K562 (cell line): Measurements from ENCODE around the gene PSMD2. TPM values are rescaled to one million over a fixed set of nuclear protein-coding genes. Genes with fewer than 3 reads are reported as not detected.

ENCODE experiments used
- ATF6 ChIP-seq: sonication (generic); formaldehyde crosslinking; IDR thresholded peaks from 2 replicates; pipeline ENCODE4 v1.4.0; 2020; ENCODE audit warnings: mild to moderate bottlenecking, missing genetic modification reagents
- BHLHE40 ChIP-seq: IDR thresholded peaks from 2 replicates; pipeline ENCODE4 v1.6.1; 2011; ENCODE audit warnings: low read length, improper control_type of control experiment
- CBFA2T2 ChIP-seq: fragments of 450-650 bp; conservative IDR thresholded peaks from 2 replicates; pipeline ENCODE4 v1.6.1; 2017; ENCODE audit warnings: mild to moderate bottlenecking
- CEBPG ChIP-seq, 3 experiments: fragments of 200-800 bp in 1 of 3; sonication (Bioruptor generic) in 1 of 3; sonication (generic) in 1 of 3; formaldehyde crosslinking in 1 of 3; IDR thresholded peaks in 2 of 3; conservative IDR thresholded peaks in 1 of 3; 2 replicates each; pipeline versions ENCODE4 v1.6.1 to v1.8.0; 2016 to 2022; ENCODE audit warnings: missing compliant biosample characterization in 2 of 3, missing genetic modification characterization in 2 of 3, mild to moderate bottlenecking in 1 of 3, missing genetic modification reagents in 1 of 3
- CREB3L1 ChIP-seq: fragments of 450-650 bp; IDR thresholded peaks from 2 replicates; pipeline ENCODE4 v1.6.1; 2014; ENCODE audit warnings: low read depth, mild to moderate bottlenecking, moderate library complexity, borderline replicate concordance
- CSDE1 ChIP-seq, 2 experiments: fragments of 450-650 bp; IDR thresholded peaks; 2 replicates each; pipeline ENCODE4 v1.6.1; 2016; ENCODE audit warnings: mild to moderate bottlenecking in 1 of 2
- CTBP1 ChIP-seq: fragments of 450-650 bp; IDR thresholded peaks from 2 replicates; pipeline ENCODE4 v1.6.1; 2016; ENCODE audit warnings: borderline replicate concordance
- ERF ChIP-seq: fragments of 450-650 bp; formaldehyde crosslinking; IDR thresholded peaks from 2 replicates; pipeline ENCODE4 v1.4.0; 2020; ENCODE audit warnings: mild to moderate bottlenecking, mixed read lengths
- GTF2A2 ChIP-seq: IDR thresholded peaks from 2 replicates; pipeline ENCODE4 v1.6.1; 2016; ENCODE audit warnings: mild to moderate bottlenecking, missing genetic modification characterization, missing compliant biosample characterization
- MBD2 ChIP-seq: sonication (generic); IDR thresholded peaks from 2 replicates; pipeline ENCODE4 v1.6.1; 2016; ENCODE audit warnings: low read depth, borderline replicate concordance
- MED1 ChIP-seq: sonication (generic); formaldehyde crosslinking; IDR thresholded peaks from 2 replicates; pipeline ENCODE4 v1.8.1; 2023; ENCODE audit warnings: missing genetic modification reagents, borderline replicate concordance
- NCOA2 ChIP-seq, 2 experiments: fragments of 450-650 bp; IDR thresholded peaks; 2 replicates each; pipeline ENCODE4 v1.6.1; 2018; ENCODE audit warnings: mild to moderate bottlenecking in 2 of 2, moderate library complexity in 1 of 2; ENCODE audit not compliant: partially characterized antibody in 2 of 2
- SMARCA5 ChIP-seq: fragments of 450-650 bp; IDR thresholded peaks from 2 replicates; pipeline ENCODE4 v1.6.1; 2016
- TRIM24 ChIP-seq, 2 experiments: fragments of 450-650 bp; IDR thresholded peaks; 2 replicates each; pipeline ENCODE4 v1.6.1; 2016
- U2AF1 ChIP-seq: fragments of 200-400 bp; formaldehyde crosslinking; optimal IDR thresholded peaks from 2 replicates; pipeline ENCODE3; 2017; ENCODE audit warnings: mild to moderate bottlenecking, low read depth, low read length, moderate library complexity
- ZNF121 ChIP-seq: sonication (generic); formaldehyde crosslinking; conservative IDR thresholded peaks from 2 replicates; pipeline ENCODE4 v1.8.0; 2022; ENCODE audit warnings: missing genetic modification reagents
- ZNF384 ChIP-seq: IDR thresholded peaks from 2 replicates; pipeline ENCODE4 v1.6.1; 2012; ENCODE audit warnings: low read depth, low read length, improper control_type of control experiment
- ZSCAN29 ChIP-seq: fragments of 450-650 bp; IDR thresholded peaks from 2 replicates; pipeline ENCODE4 v1.6.1; 2017
- polyA plus RNA-seq, 8 experiments: library from polyadenylated mRNA; depleted of rRNA in 4 of 8; stranded (reverse) in 5 of 8; unstranded in 3 of 8; fragments of >200 nt; fragmentation: Nextera tagmentation in 2 of 8; fragmentation: Illumina TruSeq in 1 of 8; extraction: Ambion mirVana in 2 of 8; extraction: Trizol in 1 of 8; gene quantifications; 2 replicates each; pipeline versions ENCODE4 v1.2.1 to v1.2.3, GENCODE V29; 2011 to 2014; ENCODE audit warnings: inconsistent platforms in 1 of 8, missing spikeins in 1 of 8
- total RNA-seq, 7 experiments: library from RNA; depleted of rRNA in 6 of 7; stranded (reverse); fragments of >200 nt in 6 of 7; fragmentation: Illumina TruSeq in 2 of 7; extraction: Trizol in 2 of 7; gene quantifications; 2 replicates each; pipeline versions ENCODE4 v1.2.1 to v1.2.3, GENCODE V29; 2011 to 2021; ENCODE audit warnings: low replicate concordance in 1 of 7
- TF ChIP-seq, protein P1 (sequence below): fragments of 450-650 bp; formaldehyde crosslinking; conservative IDR thresholded peaks from 2 replicates; pipeline ENCODE4 v1.4.0; 2022; ENCODE audit warnings: mild to moderate bottlenecking, missing genetic modification characterization
- TF ChIP-seq, protein P2 (sequence below), 3 experiments: fragments of 200-800 bp in 1 of 3; fragments of 250-450 bp in 1 of 3; fragments of 450-650 bp in 1 of 3; sonication (Bioruptor Pico) in 1 of 3; sonication (Bioruptor generic) in 1 of 3; formaldehyde crosslinking in 1 of 3; IDR thresholded peaks; 2 replicates each; pipeline versions ENCODE4 v1.6.1 to v1.8.0; 2016 to 2022; ENCODE audit warnings: mild to moderate bottlenecking in 2 of 3, missing genetic modification characterization in 2 of 3, missing compliant biosample characterization in 1 of 3, moderate library complexity in 1 of 3

The PSMD2 gene
- total and polyA plus RNA-seq, 9 of the 15 experiments (the other 6 are each of a cell fraction or from before 2014, with no cell fraction given), result 152 to 484 (median 295) TPM

DNA sequence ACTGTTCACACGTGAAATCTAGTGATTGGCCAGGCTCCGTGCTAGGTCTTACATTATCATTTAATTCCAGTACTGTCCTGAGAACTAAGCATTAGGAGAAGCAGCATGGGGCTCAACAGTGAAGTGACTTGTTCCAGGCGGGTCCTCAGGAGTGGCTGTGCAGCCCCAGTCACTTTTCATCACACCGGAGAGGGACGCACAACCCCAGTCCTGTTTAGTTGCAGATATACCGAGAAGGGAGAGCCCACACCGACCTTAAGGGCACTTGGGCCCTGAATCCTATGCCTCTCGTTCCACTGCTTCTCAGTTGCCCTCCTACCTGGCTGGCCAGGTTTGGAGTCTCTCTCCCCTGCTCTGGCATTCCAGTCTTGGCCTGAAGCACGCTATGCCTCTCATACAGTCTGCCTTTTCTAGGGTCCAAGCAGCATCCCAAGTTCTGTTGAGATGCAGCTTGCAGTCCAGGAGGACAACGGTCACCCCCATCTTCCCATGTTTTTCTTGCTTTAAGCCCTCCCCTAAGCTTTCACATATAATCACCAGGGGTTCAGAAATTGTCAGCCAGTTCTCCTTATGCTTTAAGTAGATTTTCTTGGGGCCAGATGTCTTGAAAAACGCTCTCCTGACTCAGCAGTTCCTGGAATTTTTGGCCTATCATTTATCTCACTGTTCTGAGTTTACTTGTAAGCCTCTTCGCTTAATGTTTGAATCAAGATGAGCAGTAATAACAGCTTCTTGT lies 48.4 kb downstream of the PSMD2 start (continued):
- TF ChIP-seq TRIM24 (IDR thresholded peaks at IDR 0.05) (0 out of 4 replicates have a peak, but pooled peaks of 1 of the 2 experiments have one; percentile 34), ZSCAN29 (no peak), SMARCA5 (no peak), CEBPG (CRISPR knock-in tag; IDR thresholded peaks at IDR 0.05) (no peak), CEBPG (tag; conservative IDR thresholded peaks at IDR 0.05 in 1 of 2, IDR thresholded peaks at IDR 0.05 in 1 of 2) (no peak), ZNF121 (no peak), CBFA2T2 (peak; percentile 65), BHLHE40 (no peak), GTF2A2 (tag) (no peak), CSDE1 (IDR thresholded peaks at IDR 0.05) (no peak), ATF6 (CRISPR knock-in tag) (no peak; the same call in 1 of the 2 replicates), U2AF1 (no peak), MED1 (CRISPR knock-in tag) (no peak), MBD2 (peak; percentile 16; the same call in 1 of the 2 replicates), ZNF384 (no peak), CREB3L1 (no peak), ERF (CRISPR knock-in tag) (no peak), CTBP1 (no peak; the same call in 1 of the 2 replicates), NCOA2 (IDR thresholded peaks at IDR 0.05; ENCODE audit: partially characterized antibody in 2 of 2) (no peak)
- TF ChIP-seq, protein P1, sequence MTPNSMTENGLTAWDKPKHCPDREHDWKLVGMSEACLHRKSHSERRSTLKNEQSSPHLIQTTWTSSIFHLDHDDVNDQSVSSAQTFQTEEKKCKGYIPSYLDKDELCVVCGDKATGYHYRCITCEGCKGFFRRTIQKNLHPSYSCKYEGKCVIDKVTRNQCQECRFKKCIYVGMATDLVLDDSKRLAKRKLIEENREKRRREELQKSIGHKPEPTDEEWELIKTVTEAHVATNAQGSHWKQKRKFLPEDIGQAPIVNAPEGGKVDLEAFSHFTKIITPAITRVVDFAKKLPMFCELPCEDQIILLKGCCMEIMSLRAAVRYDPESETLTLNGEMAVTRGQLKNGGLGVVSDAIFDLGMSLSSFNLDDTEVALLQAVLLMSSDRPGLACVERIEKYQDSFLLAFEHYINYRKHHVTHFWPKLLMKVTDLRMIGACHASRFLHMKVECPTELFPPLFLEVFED, result no peak
- TF ChIP-seq, protein P2, sequence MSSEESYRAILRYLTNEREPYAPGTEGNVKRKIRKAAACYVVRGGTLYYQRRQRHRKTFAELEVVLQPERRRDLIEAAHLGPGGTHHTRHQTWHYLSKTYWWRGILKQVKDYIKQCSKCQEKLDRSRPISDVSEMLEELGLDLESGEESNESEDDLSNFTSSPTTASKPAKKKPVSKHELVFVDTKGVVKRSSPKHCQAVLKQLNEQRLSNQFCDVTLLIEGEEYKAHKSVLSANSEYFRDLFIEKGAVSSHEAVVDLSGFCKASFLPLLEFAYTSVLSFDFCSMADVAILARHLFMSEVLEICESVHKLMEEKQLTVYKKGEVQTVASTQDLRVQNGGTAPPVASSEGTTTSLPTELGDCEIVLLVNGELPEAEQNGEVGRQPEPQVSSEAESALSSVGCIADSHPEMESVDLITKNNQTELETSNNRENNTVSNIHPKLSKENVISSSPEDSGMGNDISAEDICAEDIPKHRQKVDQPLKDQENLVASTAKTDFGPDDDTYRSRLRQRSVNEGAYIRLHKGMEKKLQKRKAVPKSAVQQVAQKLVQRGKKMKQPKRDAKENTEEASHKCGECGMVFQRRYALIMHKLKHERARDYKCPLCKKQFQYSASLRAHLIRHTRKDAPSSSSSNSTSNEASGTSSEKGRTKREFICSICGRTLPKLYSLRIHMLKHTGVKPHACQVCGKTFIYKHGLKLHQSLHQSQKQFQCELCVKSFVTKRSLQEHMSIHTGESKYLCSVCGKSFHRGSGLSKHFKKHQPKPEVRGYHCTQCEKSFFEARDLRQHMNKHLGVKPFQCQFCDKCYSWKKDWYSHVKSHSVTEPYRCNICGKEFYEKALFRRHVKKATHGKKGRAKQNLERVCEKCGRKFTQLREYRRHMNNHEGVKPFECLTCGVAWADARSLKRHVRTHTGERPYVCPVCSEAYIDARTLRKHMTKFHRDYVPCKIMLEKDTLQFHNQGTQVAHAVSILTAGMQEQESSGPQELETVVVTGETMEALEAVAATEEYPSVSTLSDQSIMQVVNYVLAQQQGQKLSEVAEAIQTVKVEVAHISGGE (CRISPR knock-in tag; IDR thresholded peaks at IDR 0.05), result peak in 1 of 3 experiments; percentile 15; a peak in 1 of 6 replicates
